ENCODE results near the gene CNTNAP5.

The CNTNAP5 gene

GRCh38 chr2:124625561-124625960 is 600.5 kb downstream of the CNTNAP5 start:
- DNase-seq (ENCODE audit: low read depth) = no peak

GRCh38 chr2:124626993-124627392 is 601.9 kb downstream of the CNTNAP5 start:
- no peak for DNase-seq (ENCODE audit: low read depth)

GRCh38 chr2:124633812-124634211 is 608.7 kb downstream of the CNTNAP5 start:
- no peak for DNase-seq (ENCODE audit: low read depth)

- DNase-seq (ENCODE audit: low read depth) = no peak
Measured at GRCh38 chr2:124639524-124639923, 614.4 kb downstream of the CNTNAP5 start.

- DNase-seq (ENCODE audit: low read depth) = no peak
Measured at GRCh38 chr2:124640221-124640750, 615.2 kb downstream of the CNTNAP5 start.

GRCh38 chr2:124646166-124646815 is 621.2 kb downstream of the CNTNAP5 start:
- DNase-seq (ENCODE audit: low read depth) = no peak

- no peak for DNase-seq (ENCODE audit: low read depth)
Measured at GRCh38 chr2:124647245-124647644, 622.2 kb downstream of the CNTNAP5 start.

GRCh38 chr2:124647663-124648062 is 622.6 kb downstream of the CNTNAP5 start:
- DNase-seq (ENCODE audit: low read depth) = no peak

- DNase-seq (ENCODE audit: low read depth) = no peak
Measured at GRCh38 chr2:124649001-124649400, 623.9 kb downstream of the CNTNAP5 start.

- DNase-seq (ENCODE audit: low read depth) = no peak
Measured at GRCh38 chr2:124652099-124652498, 627.0 kb downstream of the CNTNAP5 start.

- no peak for DNase-seq (ENCODE audit: low read depth)
Measured at GRCh38 chr2:124658373-124658772, 633.3 kb downstream of the CNTNAP5 start.

GRCh38 chr2:124661558-124661957 is 636.5 kb downstream of the CNTNAP5 start:
- no peak for DNase-seq (ENCODE audit: low read depth)

GRCh38 chr2:124662946-124663644 is 638.0 kb downstream of the CNTNAP5 start:
- DNase-seq (ENCODE audit: low read depth) = no peak

- DNase-seq (ENCODE audit: low read depth) = no peak
Measured at GRCh38 chr2:124663645-124663997, 638.5 kb downstream of the CNTNAP5 start.

- DNase-seq (ENCODE audit: low read depth) = no peak
Measured at GRCh38 chr2:124664363-124664762, 639.3 kb downstream of the CNTNAP5 start.

GRCh38 chr2:124666976-124667375 is 641.9 kb downstream of the CNTNAP5 start:
- DNase-seq (ENCODE audit: low read depth) = no peak

GRCh38 chr2:124668161-124668560 is 643.1 kb downstream of the CNTNAP5 start:
- no peak for DNase-seq (ENCODE audit: low read depth)

- DNase-seq (ENCODE audit: low read depth) = no peak
Measured at GRCh38 chr2:124670187-124670586, 645.1 kb downstream of the CNTNAP5 start.

- no peak for DNase-seq (ENCODE audit: low read depth)
Measured at GRCh38 chr2:124678043-124678442, 653.0 kb downstream of the CNTNAP5 start.

GRCh38 chr2:124683536-124684428 is 658.7 kb downstream of the CNTNAP5 start:
- DNase-seq (ENCODE audit: low read depth) = no peak

- DNase-seq (ENCODE audit: low read depth) = no peak
Measured at GRCh38 chr2:124689348-124689747, 664.3 kb downstream of the CNTNAP5 start.

GRCh38 chr2:124692216-124692615 is 667.1 kb downstream of the CNTNAP5 start:
- DNase-seq (ENCODE audit: low read depth) = no peak

GRCh38 chr2:124692707-124693106 is 667.6 kb downstream of the CNTNAP5 start:
- DNase-seq (ENCODE audit: low read depth) = no peak

Measured in fibroblast of gingiva (primary cell).